UCSD-AML1 (cell line): Measurements from ENCODE around the gene NTN1.

Source experiments
- DNase-seq: peaks from one replicate; lab custom pipeline; 2025; ENCODE audit not compliant: unreplicated experiment; lab: John Stamatoyannopoulos, UW

The NTN1 gene

DNA sequence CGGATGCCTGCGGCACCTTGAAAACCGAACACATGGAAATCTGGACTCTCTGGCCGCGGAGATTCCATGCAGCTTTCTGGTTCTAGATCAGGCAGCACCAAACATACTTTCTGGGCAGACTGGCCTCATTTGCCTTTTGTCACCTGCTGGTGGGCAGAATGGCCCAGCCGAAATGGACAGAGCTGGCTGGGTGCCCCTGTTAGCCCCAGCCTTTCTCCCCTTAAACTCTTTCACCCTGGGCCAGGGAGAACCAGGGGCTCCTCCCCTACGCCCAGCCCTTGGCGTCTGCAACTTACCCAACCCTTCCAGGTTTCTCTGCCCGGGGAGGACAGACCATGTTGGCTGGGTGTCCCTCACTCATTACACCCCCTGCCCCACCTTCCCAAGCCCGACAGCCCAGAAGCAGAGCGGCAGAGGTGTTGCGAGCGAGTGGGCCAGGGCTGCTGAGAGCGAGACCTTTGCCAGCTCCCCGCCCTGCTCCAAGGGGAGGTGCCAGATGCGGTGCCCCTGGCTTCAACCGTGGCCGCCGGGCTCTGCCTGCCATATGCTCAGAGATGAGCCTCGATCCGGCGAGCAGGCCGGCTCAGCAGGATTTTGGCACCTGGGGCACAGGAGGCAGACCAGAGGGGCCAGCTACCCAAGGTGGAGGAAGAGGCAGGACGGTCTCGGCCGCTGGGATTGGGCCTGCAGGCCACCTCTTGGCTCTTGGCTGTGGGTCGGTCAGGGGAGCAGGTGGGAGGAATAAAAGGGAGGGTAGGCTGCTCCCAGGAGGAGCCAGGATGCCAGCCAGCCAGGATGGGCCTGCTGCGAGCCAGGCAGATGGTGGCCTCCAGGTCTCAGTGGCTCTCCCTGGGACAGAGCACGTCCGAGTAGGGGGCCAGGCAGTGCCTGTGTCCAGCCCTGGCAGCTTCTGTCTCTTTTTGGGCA lies 191.3 kb downstream of the NTN1 start:
- no peak for DNase-seq

DNA sequence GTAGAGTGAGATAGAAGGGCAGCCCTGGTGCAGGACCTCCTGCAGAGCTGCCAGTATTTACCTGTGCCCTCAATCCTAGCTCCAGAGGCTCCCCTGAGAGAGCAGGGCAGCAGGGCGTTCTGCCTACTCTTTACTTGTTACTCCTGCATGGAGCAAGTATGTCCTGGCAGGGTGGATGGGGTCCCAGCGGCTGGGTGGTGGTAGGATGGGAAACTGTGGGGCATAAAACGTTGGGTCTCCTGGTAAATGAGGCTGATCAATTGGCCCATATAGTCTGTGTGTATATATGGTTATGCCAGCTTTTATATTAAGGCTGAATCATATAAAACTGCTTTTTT lies 192.0 kb downstream of the NTN1 start:
- no peak for DNase-seq

GRCh38 chr17:9215465-9215864 lies 194.2 kb downstream of the NTN1 start:
- DNase-seq: no peak

- no peak for DNase-seq
Observed at GRCh38 chr17:9217151-9218056, 196.1 kb downstream of the NTN1 start.

DNA sequence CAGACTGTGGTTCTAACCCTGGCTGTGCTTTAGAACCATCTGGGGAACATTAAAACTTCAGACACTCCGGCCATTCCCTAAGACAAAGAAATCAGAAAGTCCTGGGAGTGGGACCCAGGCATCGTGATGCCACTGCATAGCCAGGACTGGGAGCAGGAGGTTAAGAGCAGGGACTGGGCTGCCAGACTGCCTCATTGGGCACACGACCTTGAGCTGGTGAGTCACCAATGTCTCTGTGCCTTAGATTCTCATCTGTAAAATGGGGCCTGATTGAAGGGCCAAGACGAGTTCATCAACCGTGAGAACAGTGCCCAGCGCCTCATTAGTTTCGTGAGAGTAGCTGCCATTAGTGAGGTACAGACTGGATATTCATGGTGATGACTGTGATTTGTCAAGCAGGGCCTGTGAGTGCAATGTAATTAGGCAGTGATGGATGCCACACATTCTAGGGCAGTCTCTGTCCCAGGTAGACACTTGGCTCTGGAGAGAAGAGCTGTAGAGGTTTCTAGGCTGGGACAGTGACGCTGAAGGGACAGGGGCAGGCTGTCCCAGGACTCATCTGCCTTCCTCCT lies 196.8 kb downstream of the NTN1 start:
- DNase-seq: no peak

DNA sequence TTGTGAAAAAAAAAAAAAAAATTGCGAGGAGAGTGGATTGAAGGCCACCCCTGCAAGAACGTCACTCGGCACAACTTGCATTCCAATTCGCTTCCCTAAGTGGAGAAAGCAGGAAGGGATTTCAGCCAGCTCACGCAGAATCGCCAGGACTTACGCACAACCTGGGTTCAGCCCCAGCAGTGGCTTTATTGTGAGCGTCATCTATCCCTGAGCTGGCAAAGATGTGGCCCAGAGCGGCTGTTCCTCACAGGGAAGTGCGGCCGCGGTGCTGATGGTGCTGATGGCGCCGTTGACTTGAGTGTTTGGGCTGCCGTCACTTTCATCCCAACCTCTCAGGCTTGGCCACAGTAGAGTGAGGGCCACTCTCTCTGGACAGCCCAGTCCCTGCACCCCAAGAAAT lies 197.6 kb downstream of the NTN1 start:
- no peak for DNase-seq

GRCh38 chr17:9219631-9220397 lies 198.5 kb downstream of the NTN1 start:
- no peak for DNase-seq

DNA sequence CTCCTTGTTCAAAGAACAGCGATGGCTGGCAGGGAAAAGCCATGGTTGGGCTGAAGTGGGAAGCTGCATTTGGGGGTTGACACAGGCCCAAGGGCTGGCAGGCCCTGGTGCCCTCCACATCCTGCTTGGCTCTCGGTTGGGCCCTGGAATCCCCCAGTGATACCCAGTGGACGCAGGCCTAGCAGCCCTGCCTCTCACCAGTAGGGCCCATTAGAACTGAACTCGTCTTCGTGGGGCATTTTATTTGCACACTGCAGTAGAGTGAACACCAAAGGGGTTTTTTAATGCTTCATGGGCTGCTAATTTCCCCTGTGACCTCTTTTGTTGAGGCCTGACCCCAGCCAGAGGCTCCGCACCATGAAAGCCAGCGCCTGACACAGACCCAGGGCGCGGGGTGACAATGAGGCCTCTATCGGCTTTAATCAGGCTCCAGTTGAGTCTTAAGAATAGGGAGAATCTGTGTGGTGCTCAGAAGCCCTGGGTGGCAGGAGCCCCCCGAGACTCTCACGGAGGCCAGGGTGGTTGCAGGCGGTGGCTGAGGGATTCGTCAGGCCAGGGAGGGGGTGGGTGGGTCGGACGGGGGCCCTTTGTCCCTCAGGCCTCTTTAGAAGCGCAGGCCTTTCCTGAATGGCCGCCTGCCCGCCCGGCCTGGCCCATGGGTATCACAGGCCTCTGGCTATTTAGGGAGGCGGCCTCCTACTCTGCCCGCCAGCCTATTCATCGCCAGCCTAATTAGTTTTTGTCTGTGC lies 199.3 kb downstream of the NTN1 start:
- no peak for DNase-seq

- no peak for DNase-seq
Observed at GRCh38 chr17:9221147-9221921, 200.0 kb downstream of the NTN1 start.

GRCh38 chr17:9221922-9222180 lies 200.5 kb downstream of the NTN1 start:
- no peak for DNase-seq

GRCh38 chr17:9223531-9223930 lies 202.2 kb downstream of the NTN1 start:
- no peak for DNase-seq

GRCh38 chr17:9224485-9224884 lies 203.2 kb downstream of the NTN1 start:
- no peak for DNase-seq

DNA sequence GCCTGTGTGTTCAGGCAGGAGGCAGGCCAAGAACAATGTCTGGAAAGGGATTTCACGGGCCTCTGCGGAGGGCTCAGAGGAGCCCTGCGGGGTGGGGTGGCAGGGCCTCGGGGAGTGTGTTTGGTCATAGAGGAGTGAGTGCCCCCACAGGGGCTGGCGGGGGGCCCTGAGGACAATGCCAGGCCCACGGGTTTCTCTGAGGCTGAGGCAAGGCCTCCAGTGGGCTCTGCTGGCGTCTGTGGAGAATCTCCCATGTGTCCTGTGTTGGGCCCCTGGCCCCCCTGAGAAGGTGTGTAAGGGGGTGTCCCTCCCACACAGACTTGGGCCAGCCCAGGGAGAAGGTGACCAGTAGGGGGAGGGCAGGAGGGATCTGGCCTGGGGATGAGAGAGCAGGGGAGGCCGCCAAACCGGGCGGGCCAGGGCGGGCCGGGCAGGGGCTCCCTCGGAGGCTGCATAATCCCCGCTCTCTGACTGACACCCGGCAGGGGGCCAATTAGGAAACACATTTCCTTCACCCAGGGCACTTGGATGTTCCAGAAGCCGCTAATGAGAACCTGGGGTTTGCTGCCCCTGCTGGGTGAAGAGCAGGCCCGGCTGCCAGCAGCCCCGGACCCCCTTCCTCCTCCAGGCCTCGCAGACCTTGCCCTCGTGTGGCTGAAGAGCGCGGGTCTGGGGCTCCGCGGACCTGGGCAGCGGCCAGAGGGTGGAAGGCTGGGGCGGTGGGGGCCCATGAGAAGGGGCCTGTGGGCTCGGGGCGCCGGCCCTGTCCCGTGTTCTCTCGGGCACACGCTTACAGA lies 204.2 kb downstream of the NTN1 start:
- no peak for DNase-seq

DNA sequence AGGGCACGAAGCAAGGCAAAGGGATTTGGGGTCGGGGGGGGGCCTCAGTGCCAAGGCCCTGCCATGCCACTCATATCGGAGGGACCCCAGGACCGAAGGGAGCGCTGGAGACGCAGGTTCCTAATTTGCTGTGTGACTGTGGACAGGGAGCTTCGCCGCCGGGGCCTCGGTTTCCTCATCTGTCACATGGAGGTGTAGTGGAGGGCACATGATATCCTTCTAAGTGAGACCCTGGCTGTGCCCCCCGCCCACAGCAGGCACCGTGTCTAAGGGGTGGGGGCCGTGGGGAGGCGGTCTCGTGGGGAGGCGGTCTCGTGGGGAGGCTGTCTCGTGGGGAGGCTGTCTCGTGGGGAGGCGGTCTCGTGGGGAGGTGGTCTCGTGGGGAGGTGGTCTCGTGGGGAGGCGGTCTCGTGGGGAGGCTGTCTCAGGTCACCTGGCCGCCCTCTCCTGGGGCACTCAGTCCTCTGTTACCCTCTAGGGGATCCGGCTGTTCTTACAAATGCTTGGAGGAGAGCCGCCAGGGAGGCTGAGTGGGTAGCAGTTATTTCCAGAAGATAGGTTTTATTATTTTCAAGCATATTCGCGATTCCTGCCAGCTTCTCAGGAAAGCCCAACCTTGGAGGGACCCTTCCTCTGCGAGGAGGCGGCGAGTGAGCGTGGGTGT lies 205.0 kb downstream of the NTN1 start:
- DNase-seq: no peak

DNA sequence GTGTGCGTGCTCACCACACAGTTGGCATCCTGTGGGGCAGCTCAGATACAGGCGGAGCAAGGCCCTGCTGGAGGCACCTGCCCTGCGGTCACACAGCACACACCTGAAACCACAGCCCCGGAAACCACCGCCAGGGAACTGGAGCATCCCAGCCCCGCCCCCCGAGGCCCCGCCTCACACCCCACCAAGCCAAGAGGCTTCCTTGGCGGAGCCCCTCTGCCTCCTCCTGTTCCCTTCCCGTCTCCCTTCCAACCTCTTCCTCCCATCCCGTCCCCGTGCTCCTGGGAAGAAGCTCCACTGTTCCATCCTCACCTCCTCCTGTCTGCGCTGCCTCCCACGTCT lies 205.5 kb downstream of the NTN1 start:
- DNase-seq: no peak

DNA sequence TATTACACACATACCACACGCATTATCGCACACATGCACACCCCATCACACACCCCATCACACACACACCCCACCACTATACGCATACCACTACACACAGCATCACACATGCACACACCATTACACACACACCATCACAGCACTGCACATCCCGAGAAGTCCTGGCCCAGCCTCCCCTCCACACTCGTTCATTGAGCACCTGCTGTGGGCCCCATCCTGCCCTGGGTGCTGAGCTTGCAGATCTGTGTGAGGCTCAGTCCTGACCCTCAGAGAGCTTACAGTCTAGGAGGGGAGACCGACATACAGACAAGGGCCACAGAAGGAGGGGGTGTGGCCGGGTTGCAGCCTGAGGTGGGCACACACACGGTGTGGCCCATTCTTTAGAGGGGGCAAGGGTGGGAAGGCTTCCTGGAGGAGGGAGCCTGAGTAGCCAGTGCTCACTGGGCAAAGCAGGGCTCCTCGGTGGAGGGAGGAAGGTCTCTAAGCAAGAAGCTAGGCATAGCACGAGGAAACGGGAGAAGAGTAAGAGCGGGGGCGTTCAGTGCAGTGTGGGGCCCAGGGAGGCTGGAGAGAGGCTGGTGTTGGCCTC lies 206.6 kb downstream of the NTN1 start:
- no peak for DNase-seq

DNA sequence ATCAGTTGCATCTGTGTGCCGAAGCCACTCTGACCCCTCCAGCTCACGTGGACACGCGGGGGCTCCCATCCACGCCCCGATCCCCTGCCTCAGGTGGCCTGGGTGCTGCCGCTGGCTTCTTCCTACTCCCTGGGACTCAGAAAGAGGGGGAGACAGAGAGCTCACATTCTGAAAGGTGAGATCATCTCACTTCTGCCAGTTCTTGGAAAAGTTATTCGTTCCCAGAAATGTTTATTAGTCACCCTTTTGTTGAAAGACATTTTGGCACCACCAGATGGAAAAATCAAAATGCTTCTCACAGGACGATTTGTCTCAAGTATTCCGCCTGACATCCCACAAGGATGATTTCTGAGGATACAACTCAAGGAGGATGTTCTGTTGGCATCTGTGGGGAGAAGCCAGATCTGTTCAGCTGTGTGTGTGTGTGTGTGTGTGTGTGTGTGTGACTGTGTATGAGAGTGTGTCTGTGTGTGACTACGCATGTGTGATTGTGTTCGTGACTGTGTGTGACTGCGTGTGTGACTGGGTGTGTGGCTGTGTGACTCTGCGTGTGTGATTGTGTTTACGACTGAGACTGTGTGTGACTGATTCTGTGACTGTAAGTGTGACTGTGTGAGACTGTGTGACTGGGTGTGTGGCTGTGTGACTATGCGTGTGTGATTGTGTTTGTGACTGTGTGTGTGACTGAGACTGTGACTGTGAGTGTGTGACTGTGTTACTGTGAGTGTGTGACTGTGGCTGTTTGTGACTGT lies 207.3 kb downstream of the NTN1 start:
- DNase-seq: no peak
